NCI-H2227 treated with DMSO at 0.1 percent for 48 hours (cell line): Measurements from ENCODE around the gene DCHS1.
A peak's percentile ranks its signal among the peaks of the same experiment; 100 is the strongest.

Source experiments
- DNase-seq: peaks from one replicate; lab custom pipeline; 2025; lab: John Stamatoyannopoulos, UW

DCHS1 gene

GRCh38 chr11:6610591-6610990 lies 45.0 kb downstream of the DCHS1 start:
- no peak for DNase-seq

GRCh38 chr11:6609502-6610015 lies 46.0 kb downstream of the DCHS1 start:
- no peak for DNase-seq

GRCh38 chr11:6608726-6609501 lies 46.7 kb downstream of the DCHS1 start:
- DNase-seq: no peak

- DNase-seq: no peak
These were observed 47.6 kb downstream of the DCHS1 start for GRCh38 chr11:6608011-6608410.

- DNase-seq: no peak
These were observed 48.3 kb downstream of the DCHS1 start for GRCh38 chr11:6607190-6607795.

GRCh38 chr11:6606471-6607189 lies 49.0 kb downstream of the DCHS1 start:
- peak; percentile 84 for DNase-seq

- DNase-seq: no peak
These were observed 50.8 kb downstream of the DCHS1 start for GRCh38 chr11:6604790-6605189.

GRCh38 chr11:6604081-6604626 lies 51.5 kb downstream of the DCHS1 start:
- DNase-seq: peak; percentile 62

- DNase-seq: peak; percentile 94
These were observed 52.1 kb downstream of the DCHS1 start, which contains the start of the genes ILK and RRP8 for GRCh38 chr11:6603287-6604080. ILK (plus strand) TSS chr11:6603774; CDS start chr11:6604272, 498 bp downstream. RRP8 (minus strand) TSS chr11:6603616; CDS start chr11:6603502, 114 bp downstream.

GRCh38 chr11:6602096-6602940 lies 53.3 kb downstream of the DCHS1 start:
- DNase-seq: no peak

- no peak for DNase-seq
These were observed 54.6 kb downstream of the DCHS1 start for GRCh38 chr11:6601041-6601461.

GRCh38 chr11:6599881-6600390 lies 55.7 kb downstream of the DCHS1 start:
- DNase-seq: no peak

GRCh38 chr11:6599449-6599848 lies 56.2 kb downstream of the DCHS1 start:
- DNase-seq: no peak

- no peak for DNase-seq
These were observed 57.1 kb downstream of the DCHS1 start for GRCh38 chr11:6598555-6598954.

- no peak for DNase-seq
These were observed 59.3 kb downstream of the DCHS1 start for GRCh38 chr11:6596239-6596877.

- DNase-seq: no peak
These were observed 61.4 kb downstream of the DCHS1 start for GRCh38 chr11:6594142-6594768.

GRCh38 chr11:6588018-6588417 lies 67.6 kb downstream of the DCHS1 start:
- DNase-seq: no peak

- no peak for DNase-seq
These were observed 68.2 kb downstream of the DCHS1 start for GRCh38 chr11:6587360-6587953.
